PC-9 (cell line): ENCODE data around the gene CFAP91. TPM values are rescaled to one million over a fixed set of nuclear protein-coding genes. Genes with fewer than 3 reads are reported as not detected.

ENCODE experiments used
- BruUV-seq: library from RNA; stranded (reverse); fragments of 400-500 nt; replicated peaks from 2 replicates; lab custom pipeline; 2021; lab: Mats Ljungman, UMichigan
- CTCF ChIA-PET: fragments of 300-600 bp; sonication (Branson Sonifier 250); formaldehyde crosslinking; loops from one replicate; lab custom pipeline; 2022; ENCODE audit warnings: antibody characterized with exemption; lab: Charles Lee
- POLR2A ChIA-PET: fragments of 300-600 bp; sonication (Branson Sonifier 250); formaldehyde crosslinking; loops from one replicate; lab custom pipeline; 2022; ENCODE audit warnings: antibody characterized with exemption; ENCODE audit not compliant: unreplicated experiment; lab: Charles Lee
- DNase-seq, 2 experiments: peaks; one replicate each; pipeline versions ENCODE4 v3.0.0 to v3.0.0-alpha.2; 2015 to 2022; ENCODE audit warnings: mixed read lengths in 1 of 2
- H2AFZ ChIP-seq: fragments of 200-600 bp; sonication (generic); 2 replicates; pipeline ENCODE4 v1.8.1; 2017; ENCODE audit warnings: antibody characterized with exemption
- H3F3A ChIP-seq: fragments of 200-600 bp; sonication (generic); 2 replicates; pipeline ENCODE4 v1.8.1; 2017; ENCODE audit warnings: antibody characterized with exemption, mild to moderate bottlenecking, low read depth; ENCODE audit not compliant: insufficient read depth
- H3K27ac ChIP-seq: fragments of 200-600 bp; sonication (generic); 2 replicates; pipeline ENCODE4 v1.6.1; 2016; ENCODE audit warnings: mixed run types
- H3K27me3 ChIP-seq: fragments of 200-600 bp; sonication (generic); 2 replicates; pipeline ENCODE4 v1.6.1; 2016; ENCODE audit warnings: low read depth, mixed run types; ENCODE audit not compliant: insufficient read depth
- H3K36me3 ChIP-seq: fragments of 200-600 bp; sonication (generic); 2 replicates; pipeline ENCODE4 v1.6.1; 2016; ENCODE audit warnings: low read depth, mixed run types
- H3K4me1 ChIP-seq: fragments of 200-600 bp; sonication (generic); replicated peaks from 2 replicates; pipeline ENCODE4 v1.6.1; 2016; ENCODE audit warnings: mixed run types; ENCODE audit not compliant: insufficient read depth
- H3K4me2 ChIP-seq: fragments of 200-600 bp; sonication (generic); 2 replicates; pipeline ENCODE4 v1.6.1; 2017; ENCODE audit warnings: mixed run types
- H3K4me3 ChIP-seq: fragments of 200-600 bp; sonication (generic); 2 replicates; pipeline ENCODE4 v1.6.1; 2016; ENCODE audit warnings: mixed run types
- H3K79me2 ChIP-seq: fragments of 200-600 bp; sonication (generic); 2 replicates; pipeline ENCODE4 v1.6.1; 2017; ENCODE audit warnings: low read depth, mixed run types
- H3K9me2 ChIP-seq: fragments of 200-600 bp; sonication (generic); 2 replicates; pipeline ENCODE4 v1.8.1; 2017; ENCODE audit warnings: mild to moderate bottlenecking; ENCODE audit not compliant: insufficient read depth
- H3K9me3 ChIP-seq: fragments of 200-600 bp; sonication (generic); 2 replicates; pipeline ENCODE4 v1.8.1; 2016; ENCODE audit warnings: low read depth; ENCODE audit not compliant: insufficient read depth
- H4K20me1 ChIP-seq: fragments of 200-600 bp; sonication (generic); 2 replicates; pipeline ENCODE4 v1.8.1; 2017; ENCODE audit not compliant: insufficient read depth
- CTCF ChIP-seq: fragments of 200-600 bp; sonication (generic); conservative IDR thresholded peaks from 2 replicates; pipeline ENCODE4 v1.6.1; 2017; ENCODE audit warnings: mixed run types, antibody characterized with exemption, mild to moderate bottlenecking, moderate library complexity
- EZH2 ChIP-seq: fragments of 200-600 bp; sonication (generic); IDR thresholded peaks from 2 replicates; pipeline ENCODE4 v1.8.0; 2017; ENCODE audit warnings: antibody characterized with exemption, low read depth
- intact Hi-C: fragments of 100-400 bp; cut with micrococcal nuclease; formaldehyde crosslinking; loops from one replicate; pipeline ENCODE4 v1.10.0; 2022; ENCODE audit not compliant: unreplicated experiment
- total RNA-seq: library from RNA; stranded (reverse); gene quantifications from 2 replicates; pipeline ENCODE4 v1.2.3, GENCODE V29; 2021

The CFAP91 gene
- total RNA-seq, 1 experiment from 2014 or later, result 1.2 TPM

DNA sequence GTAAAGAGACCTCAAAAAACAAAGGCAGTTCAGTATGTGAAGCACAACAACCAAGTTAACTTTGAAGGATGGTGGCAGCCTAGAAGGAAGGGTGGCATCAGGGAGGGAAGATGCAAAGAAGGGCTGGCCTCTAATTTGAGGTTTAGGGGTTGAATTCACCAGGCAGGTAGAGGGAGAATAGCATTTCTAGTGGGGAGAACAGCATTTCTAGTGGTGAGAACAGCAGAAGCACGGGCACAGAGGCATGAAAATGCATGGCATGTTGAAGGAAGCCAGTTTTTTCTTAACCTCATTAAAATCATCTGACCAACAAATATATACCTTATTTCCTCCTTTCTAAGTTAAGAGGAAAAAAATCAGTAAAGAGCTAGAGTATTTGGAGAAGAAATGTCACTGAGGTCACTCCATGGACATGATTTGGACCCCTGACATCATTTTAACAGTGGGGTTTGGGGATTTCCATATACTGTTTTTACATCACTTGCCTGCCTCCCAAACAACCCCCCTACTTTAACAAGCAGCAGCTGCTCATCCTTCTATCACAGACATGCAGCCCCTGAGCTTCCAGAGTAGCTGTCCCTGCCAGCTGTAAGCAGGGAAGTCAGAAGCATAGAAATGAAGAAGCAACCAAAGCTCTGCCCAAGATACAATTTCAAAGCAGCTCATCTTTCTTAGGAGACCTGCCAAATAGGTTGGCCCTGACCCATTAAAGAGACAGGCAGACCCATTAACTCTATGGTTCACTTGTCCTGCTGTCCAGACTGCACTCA is 40.0 kb upstream of the CFAP91 start:
- H2AFZ ChIP-seq, result no peak overlapping the region
- ChIA-PET CTCF (no interaction called here), POLR2A (interaction anchor here (0.6 to 0.7 kb wide), 3 partner anchors 18 to 501 kb away, joined by 3 to 5 read pairs (median 4); no protein-coding TSS in a partner anchor)
- no TSS peak for BruUV-seq
- H3K9me3 ChIP-seq, result no peaks in the 10 kb centered on the region
- H3K4me2 ChIP-seq, result no peak overlapping the region
- H3K79me2 ChIP-seq, result no peaks in the 10 kb centered on the region
- H3K27ac ChIP-seq, result no peak overlapping the region
- no peak overlapping the region for H3K4me3 ChIP-seq
- no peaks in the 10 kb centered on the region for H3K4me1 ChIP-seq
- intact Hi-C loops, result no loop called here
- no peak for DNase-seq
- no peaks in the 10 kb centered on the region for H3F3A ChIP-seq
- H3K9me2 ChIP-seq, result no peaks in the 10 kb centered on the region
- no peaks in the 10 kb centered on the region for H3K27me3 ChIP-seq
- TF ChIP-seq EZH2, result no peak
- no peak for TF ChIP-seq CTCF
- no peaks in the 10 kb centered on the region for H4K20me1 ChIP-seq
- H3K36me3 ChIP-seq, result no peaks in the 10 kb centered on the region

- TF ChIP-seq EZH2, result no peak
- no peak for TF ChIP-seq CTCF
- Histone ChIP-seq H3K9me3 (no peaks in the 10 kb centered on the region), H3F3A (no peaks in the 10 kb centered on the region), H3K9me2 (no peaks in the 10 kb centered on the region), H3K4me2 (no peak overlapping the region), H3K36me3 (no peaks in the 10 kb centered on the region), H3K27me3 (no peaks in the 10 kb centered on the region), H4K20me1 (no peaks in the 10 kb centered on the region), H3K4me3 (no peak overlapping the region), H3K79me2 (no peaks in the 10 kb centered on the region), H2AFZ (no peak overlapping the region), H3K27ac (no peak overlapping the region), H3K4me1 (no peaks in the 10 kb centered on the region)
- no peak for DNase-seq
- BruUV-seq, result no TSS peak
- ChIA-PET POLR2A (interaction anchor here (0.7 kb wide), 1 partner anchor 138 kb away, joined by 3 read pairs; no protein-coding TSS in a partner anchor), CTCF (no interaction called here)
- intact Hi-C loops, result no loop called here
Observed at GRCh38 chr3:119663885-119664284, 38.9 kb upstream of the CFAP91 start.

DNA sequence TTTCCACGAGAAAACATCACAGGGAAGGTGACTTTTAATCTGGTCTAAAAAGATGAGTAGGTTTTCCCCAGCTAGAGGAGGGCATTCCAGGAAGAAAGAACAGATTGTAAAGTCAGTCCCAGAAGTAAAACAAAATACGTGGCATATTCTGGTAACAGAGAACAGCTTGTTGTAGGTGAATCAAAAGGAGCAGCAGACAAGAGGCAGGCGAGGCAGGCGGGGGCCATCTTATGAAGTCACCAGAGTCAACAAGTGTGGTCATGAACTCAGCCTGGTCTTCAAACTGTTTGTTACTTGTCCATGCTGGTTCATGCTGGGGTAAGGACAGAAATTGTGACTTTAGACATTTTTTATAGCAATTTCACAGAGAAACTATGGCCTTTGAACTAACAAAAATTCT is 38.5 kb upstream of the CFAP91 start:
- Histone ChIP-seq H3K4me1 (no peaks in the 10 kb centered on the region), H3K27me3 (no peaks in the 10 kb centered on the region), H3K79me2 (no peaks in the 10 kb centered on the region), H3K9me2 (no peaks in the 10 kb centered on the region), H4K20me1 (no peaks in the 10 kb centered on the region), H2AFZ (no peak overlapping the region), H3K27ac (no peak overlapping the region), H3K4me2 (no peak overlapping the region), H3K9me3 (no peaks in the 10 kb centered on the region), H3K36me3 (no peaks in the 10 kb centered on the region; the same call in 1 of the 2 replicates), H3K4me3 (no peak overlapping the region), H3F3A (no peaks in the 10 kb centered on the region)
- no peak for DNase-seq
- intact Hi-C loops, result no loop called here
- no peak for TF ChIP-seq EZH2
- TF ChIP-seq CTCF, result no peak
- BruUV-seq, result no TSS peak
- CTCF ChIA-PET, result no interaction called here
- POLR2A ChIA-PET, result interaction anchor here (0.7 kb wide), 1 partner anchor 139 kb away, joined by 3 read pairs; no protein-coding TSS in a partner anchor
